HL-60 (cell line): ENCODE measurements around the gene BATF3.

ENCODE experiments used
- GABPA ChIP-seq: IDR thresholded peaks from 2 replicates; pipeline ENCODE4 v1.6.1; 2012; ENCODE audit warnings: low read depth
- POLR2AphosphoS5 ChIP-seq: IDR thresholded peaks from 2 replicates; pipeline ENCODE4 v1.6.1; 2012; ENCODE audit warnings: low read depth
- TF ChIP-seq, protein P1 (sequence below): IDR thresholded peaks from one replicate; pipeline ENCODE4 v1.5.1; 2011; ENCODE audit warnings: low read length, control low read depth, inconsistent platforms; ENCODE audit not compliant: insufficient read depth
- TF ChIP-seq, protein P2 (sequence below): IDR thresholded peaks from 2 replicates; pipeline ENCODE4 v1.6.1; 2012; ENCODE audit warnings: low read depth; ENCODE audit not compliant: insufficient replicate concordance

DNA sequence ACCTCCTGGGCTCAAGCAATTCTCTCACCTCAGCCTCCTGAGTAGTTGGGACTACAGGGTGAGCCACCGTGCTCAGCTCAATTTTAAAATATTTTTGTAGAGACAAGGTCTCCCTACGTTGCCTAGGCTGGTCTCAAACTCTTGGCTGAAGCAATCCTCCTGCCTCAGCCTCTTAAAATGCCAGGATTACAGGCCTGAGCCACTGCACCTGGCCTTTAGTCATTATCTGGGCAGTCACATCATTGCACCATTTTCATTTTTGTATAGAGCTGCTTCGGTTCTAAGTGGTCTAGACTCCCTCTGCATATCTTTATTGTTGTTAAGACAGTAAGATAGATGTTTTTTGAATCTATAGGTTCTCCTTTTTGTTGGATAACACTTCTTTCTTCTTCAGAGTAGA lies 51.2 kb downstream of the BATF3 start:
- TF ChIP-seq, protein P1, sequence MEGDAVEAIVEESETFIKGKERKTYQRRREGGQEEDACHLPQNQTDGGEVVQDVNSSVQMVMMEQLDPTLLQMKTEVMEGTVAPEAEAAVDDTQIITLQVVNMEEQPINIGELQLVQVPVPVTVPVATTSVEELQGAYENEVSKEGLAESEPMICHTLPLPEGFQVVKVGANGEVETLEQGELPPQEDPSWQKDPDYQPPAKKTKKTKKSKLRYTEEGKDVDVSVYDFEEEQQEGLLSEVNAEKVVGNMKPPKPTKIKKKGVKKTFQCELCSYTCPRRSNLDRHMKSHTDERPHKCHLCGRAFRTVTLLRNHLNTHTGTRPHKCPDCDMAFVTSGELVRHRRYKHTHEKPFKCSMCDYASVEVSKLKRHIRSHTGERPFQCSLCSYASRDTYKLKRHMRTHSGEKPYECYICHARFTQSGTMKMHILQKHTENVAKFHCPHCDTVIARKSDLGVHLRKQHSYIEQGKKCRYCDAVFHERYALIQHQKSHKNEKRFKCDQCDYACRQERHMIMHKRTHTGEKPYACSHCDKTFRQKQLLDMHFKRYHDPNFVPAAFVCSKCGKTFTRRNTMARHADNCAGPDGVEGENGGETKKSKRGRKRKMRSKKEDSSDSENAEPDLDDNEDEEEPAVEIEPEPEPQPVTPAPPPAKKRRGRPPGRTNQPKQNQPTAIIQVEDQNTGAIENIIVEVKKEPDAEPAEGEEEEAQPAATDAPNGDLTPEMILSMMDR: no peak
- TF ChIP-seq POLR2AphosphoS5: no peak
- no peak for TF ChIP-seq GABPA
- TF ChIP-seq, protein P2, sequence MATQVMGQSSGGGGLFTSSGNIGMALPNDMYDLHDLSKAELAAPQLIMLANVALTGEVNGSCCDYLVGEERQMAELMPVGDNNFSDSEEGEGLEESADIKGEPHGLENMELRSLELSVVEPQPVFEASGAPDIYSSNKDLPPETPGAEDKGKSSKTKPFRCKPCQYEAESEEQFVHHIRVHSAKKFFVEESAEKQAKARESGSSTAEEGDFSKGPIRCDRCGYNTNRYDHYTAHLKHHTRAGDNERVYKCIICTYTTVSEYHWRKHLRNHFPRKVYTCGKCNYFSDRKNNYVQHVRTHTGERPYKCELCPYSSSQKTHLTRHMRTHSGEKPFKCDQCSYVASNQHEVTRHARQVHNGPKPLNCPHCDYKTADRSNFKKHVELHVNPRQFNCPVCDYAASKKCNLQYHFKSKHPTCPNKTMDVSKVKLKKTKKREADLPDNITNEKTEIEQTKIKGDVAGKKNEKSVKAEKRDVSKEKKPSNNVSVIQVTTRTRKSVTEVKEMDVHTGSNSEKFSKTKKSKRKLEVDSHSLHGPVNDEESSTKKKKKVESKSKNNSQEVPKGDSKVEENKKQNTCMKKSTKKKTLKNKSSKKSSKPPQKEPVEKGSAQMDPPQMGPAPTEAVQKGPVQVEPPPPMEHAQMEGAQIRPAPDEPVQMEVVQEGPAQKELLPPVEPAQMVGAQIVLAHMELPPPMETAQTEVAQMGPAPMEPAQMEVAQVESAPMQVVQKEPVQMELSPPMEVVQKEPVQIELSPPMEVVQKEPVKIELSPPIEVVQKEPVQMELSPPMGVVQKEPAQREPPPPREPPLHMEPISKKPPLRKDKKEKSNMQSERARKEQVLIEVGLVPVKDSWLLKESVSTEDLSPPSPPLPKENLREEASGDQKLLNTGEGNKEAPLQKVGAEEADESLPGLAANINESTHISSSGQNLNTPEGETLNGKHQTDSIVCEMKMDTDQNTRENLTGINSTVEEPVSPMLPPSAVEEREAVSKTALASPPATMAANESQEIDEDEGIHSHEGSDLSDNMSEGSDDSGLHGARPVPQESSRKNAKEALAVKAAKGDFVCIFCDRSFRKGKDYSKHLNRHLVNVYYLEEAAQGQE: no peak
